GM18508 (cell line): ENCODE results near the gene ZNF25.
"Not testable (repeated sequence)": the region's sequence is repeated elsewhere in the genome, so short reads cannot be mapped to it uniquely, and the experiment has no call there.

ENCODE experiments used
- ATAC-seq: cut with Tn5 transposase; IDR thresholded peaks from one replicate; pipeline ENCODE4 v1.9.1; 2021; ENCODE audit warnings: moderate number of reproducible peaks; ENCODE audit not compliant: insufficient read depth, unreplicated experiment

The ZNF25 gene

GRCh38 chr10:37952043-37952755, 24.2 kb downstream of the ZNF25 start:
- no peak for ATAC-seq

- ATAC-seq = no peak
Observed at GRCh38 chr10:37948210-37948609, 28.2 kb downstream of the ZNF25 start.

DNA sequence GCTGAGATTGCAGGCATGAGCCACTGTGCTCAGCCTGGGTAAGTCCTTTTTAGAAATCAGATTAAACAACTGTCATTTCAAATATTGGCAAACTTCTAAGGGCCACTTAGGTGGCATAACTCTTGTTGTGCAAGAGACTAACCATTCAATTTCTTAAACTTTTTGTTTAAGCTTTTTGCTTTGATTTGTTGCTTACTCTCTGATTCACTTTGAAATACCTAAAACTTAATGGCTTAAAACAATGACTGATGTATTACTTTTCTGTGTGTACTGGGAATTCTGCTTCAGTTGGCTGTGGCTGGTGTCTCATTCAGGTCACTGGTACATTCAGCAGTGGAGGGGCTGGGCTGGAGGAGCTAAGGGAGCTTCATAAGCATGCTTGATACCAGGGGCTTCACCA, 28.9 kb downstream of the ZNF25 start:
- ATAC-seq = no peak

GRCh38 chr10:37937864-37938263, 38.6 kb downstream of the ZNF25 start:
- ATAC-seq = no peak

DNA sequence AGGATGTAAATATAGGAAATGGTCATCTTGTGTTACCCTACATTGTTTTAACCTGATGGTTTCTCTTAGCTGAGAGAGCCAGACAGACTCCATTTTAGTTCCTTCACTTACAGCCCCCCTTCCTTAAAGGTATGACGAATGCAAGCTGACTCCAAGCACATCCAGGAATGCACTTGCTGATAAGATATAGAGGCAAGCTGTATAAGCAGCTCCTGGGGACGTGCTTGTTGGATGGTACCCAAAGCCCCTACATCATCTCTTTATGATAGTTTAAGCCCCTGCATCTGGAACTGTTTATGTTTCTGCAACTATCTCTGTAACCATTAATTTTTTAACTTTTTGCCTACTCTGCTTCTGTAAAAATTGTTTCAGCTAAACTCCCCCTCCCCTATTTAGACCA, 41.7 kb downstream of the ZNF25 start:
- no peak for ATAC-seq

DNA sequence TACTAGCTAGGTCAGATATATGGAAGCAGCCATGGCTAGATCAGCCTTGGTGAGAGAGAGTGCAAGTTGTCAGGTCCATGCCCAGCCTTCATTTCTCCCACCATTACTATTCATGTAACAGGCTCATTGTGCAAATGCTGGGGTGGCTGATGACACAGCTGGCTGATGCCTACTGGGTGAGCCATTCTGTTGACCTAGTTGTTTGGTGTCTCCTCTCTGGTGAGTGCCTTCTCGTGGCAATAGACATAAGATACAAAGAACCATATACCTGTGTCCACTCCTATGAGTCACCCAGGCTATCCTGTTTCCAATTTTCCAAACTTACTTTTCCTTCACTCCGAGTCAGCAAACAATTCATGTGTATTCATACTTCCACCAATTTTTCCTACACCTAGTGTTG, 46.0 kb downstream of the ZNF25 start:
- no peak for ATAC-seq

- ATAC-seq = not testable (repeated sequence)
Observed at GRCh38 chr10:37908165-37908564, 68.3 kb downstream of the ZNF25 start.

DNA sequence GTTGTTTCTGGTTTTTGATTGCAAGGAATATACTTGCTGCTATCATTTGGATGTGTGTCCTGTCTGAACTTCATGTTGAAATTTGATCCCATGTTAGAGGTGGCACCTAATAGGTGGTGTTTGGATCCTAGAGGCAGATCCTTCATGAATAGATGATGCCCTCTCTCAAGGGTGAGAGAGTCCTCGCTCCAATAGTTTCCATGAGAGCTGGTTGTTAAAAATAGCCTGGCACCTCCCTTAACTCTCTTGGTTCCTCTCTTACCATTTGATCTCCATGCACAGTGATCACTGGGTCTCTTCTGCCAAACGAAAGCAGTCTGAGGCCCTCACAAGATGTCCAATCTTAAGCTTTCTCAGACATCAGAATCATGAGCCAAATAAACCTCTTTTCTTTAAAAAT, 70.1 kb downstream of the ZNF25 start:
- no peak for ATAC-seq
